ENCODE measurements around the gene SV2B. TPM values are rescaled to one million over a fixed set of nuclear protein-coding genes. Genes with fewer than 3 reads are reported as not detected.
"Not testable (repeated sequence)": the region's sequence is repeated elsewhere in the genome, so short reads cannot be mapped to it uniquely, and the experiment has no call there.

Gene SV2B
- polyA plus RNA-seq (2013, experiment 1 of 2; ENCODE audit: insufficient read length), result not detected
- 0.04 TPM for polyA plus RNA-seq (2013, experiment 2 of 2; ENCODE audit: insufficient read length)

GRCh38 chr15:91099995-91100813 is at the start of gene SV2B:
Gene SV2B (plus strand): TSS chr15:91100257. CDS start chr15:91226264, 126,007 bp downstream.
- DNase-seq, result no peak

- no peak for DNase-seq
Measured at GRCh38 chr15:91051248-91051647, 48.8 kb upstream of the SV2B start.

GRCh38 chr15:91054816-91055215 is 45.2 kb upstream of the SV2B start:
- DNase-seq, result no peak

GRCh38 chr15:91055548-91056331 is 44.3 kb upstream of the SV2B start:
- peak; percentile 64 for DNase-seq

GRCh38 chr15:91061230-91061629 is 38.8 kb upstream of the SV2B start:
- DNase-seq, result no peak

GRCh38 chr15:91061997-91062396 is 38.1 kb upstream of the SV2B start:
- DNase-seq, result no peak

- no peak for DNase-seq
Measured at GRCh38 chr15:91065505-91065904, 34.6 kb upstream of the SV2B start.

- no peak for DNase-seq
Measured at GRCh38 chr15:91067036-91067435, 33.0 kb upstream of the SV2B start.

GRCh38 chr15:91068436-91068835 is 31.6 kb upstream of the SV2B start:
- no peak for DNase-seq

GRCh38 chr15:91068966-91069365 is 31.1 kb upstream of the SV2B start:
- no peak for DNase-seq

GRCh38 chr15:91070872-91071271 is 29.2 kb upstream of the SV2B start:
- DNase-seq, result no peak

- DNase-seq, result no peak
Measured at GRCh38 chr15:91072161-91072560, 27.9 kb upstream of the SV2B start.

GRCh38 chr15:91073077-91073476 is 27.0 kb upstream of the SV2B start:
- no peak for DNase-seq

GRCh38 chr15:91073768-91074167 is 26.3 kb upstream of the SV2B start:
- no peak for DNase-seq

GRCh38 chr15:91075739-91076138 is 24.3 kb upstream of the SV2B start:
- DNase-seq, result no peak

- DNase-seq, result no peak
Measured at GRCh38 chr15:91077029-91077428, 23.0 kb upstream of the SV2B start.

- not testable (repeated sequence) for DNase-seq
Measured at GRCh38 chr15:91093866-91094265, 6.2 kb upstream of the SV2B start.

GRCh38 chr15:91098451-91098850 is 1.6 kb upstream of the SV2B start:
- no peak for DNase-seq

- peak; percentile 23 for DNase-seq
Measured at GRCh38 chr15:91099616-91099994, 452 bp upstream of the SV2B start.

GRCh38 chr15:91100814-91101607 is 954 bp downstream of the SV2B start:
- no peak for DNase-seq

GRCh38 chr15:91101608-91101920 is 1.5 kb downstream of the SV2B start:
- no peak for DNase-seq

GRCh38 chr15:91102546-91103330 is 2.7 kb downstream of the SV2B start:
- no peak for DNase-seq
